OCI-LY3 (cell line): ENCODE measurements around the gene POPDC2.

ENCODE experiments used
- EZH2phosphoT487 ChIP-seq: fragments of 200-600 bp; shearing (Covaris generic); IDR thresholded peaks from 2 replicates; pipeline ENCODE4 v1.6.1; 2018; ENCODE audit warnings: antibody characterized with exemption, mixed run types, low read depth
- TF ChIP-seq, protein P1 (sequence below): fragments of 200-600, 300-600 bp; sonication (generic); IDR thresholded peaks from 2 replicates; pipeline ENCODE4 v1.5.1; 2014; ENCODE audit warnings: antibody characterized with exemption, low read length, low read depth

DNA sequence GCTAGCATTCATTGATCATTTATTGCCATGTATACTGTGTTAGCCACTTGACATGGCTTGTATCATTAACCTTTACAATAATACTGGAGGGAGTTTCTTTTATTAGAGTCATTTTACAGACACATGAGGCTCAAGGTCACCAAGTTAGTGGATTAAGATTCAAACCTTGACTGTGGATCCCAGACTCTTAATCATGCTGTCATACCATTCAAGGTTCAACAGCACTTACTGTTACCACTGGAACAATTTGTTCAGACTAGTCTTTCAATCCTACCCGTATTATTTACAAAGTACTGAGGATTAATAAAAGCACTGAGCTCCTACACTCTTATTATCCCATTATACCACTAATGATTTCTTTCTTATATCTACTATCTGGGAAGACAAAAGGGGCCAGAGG is 15.6 kb upstream of the POPDC2 start:
- TF ChIP-seq, protein P1, sequence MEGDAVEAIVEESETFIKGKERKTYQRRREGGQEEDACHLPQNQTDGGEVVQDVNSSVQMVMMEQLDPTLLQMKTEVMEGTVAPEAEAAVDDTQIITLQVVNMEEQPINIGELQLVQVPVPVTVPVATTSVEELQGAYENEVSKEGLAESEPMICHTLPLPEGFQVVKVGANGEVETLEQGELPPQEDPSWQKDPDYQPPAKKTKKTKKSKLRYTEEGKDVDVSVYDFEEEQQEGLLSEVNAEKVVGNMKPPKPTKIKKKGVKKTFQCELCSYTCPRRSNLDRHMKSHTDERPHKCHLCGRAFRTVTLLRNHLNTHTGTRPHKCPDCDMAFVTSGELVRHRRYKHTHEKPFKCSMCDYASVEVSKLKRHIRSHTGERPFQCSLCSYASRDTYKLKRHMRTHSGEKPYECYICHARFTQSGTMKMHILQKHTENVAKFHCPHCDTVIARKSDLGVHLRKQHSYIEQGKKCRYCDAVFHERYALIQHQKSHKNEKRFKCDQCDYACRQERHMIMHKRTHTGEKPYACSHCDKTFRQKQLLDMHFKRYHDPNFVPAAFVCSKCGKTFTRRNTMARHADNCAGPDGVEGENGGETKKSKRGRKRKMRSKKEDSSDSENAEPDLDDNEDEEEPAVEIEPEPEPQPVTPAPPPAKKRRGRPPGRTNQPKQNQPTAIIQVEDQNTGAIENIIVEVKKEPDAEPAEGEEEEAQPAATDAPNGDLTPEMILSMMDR: no peak
- TF ChIP-seq EZH2phosphoT487: no peak
